ENCODE measurements around the gene LEFTY2.
"Not testable (repeated sequence)": the region's sequence is repeated elsewhere in the genome, so short reads cannot be mapped to it uniquely, and the experiment has no call there.

Gene LEFTY2

DNA sequence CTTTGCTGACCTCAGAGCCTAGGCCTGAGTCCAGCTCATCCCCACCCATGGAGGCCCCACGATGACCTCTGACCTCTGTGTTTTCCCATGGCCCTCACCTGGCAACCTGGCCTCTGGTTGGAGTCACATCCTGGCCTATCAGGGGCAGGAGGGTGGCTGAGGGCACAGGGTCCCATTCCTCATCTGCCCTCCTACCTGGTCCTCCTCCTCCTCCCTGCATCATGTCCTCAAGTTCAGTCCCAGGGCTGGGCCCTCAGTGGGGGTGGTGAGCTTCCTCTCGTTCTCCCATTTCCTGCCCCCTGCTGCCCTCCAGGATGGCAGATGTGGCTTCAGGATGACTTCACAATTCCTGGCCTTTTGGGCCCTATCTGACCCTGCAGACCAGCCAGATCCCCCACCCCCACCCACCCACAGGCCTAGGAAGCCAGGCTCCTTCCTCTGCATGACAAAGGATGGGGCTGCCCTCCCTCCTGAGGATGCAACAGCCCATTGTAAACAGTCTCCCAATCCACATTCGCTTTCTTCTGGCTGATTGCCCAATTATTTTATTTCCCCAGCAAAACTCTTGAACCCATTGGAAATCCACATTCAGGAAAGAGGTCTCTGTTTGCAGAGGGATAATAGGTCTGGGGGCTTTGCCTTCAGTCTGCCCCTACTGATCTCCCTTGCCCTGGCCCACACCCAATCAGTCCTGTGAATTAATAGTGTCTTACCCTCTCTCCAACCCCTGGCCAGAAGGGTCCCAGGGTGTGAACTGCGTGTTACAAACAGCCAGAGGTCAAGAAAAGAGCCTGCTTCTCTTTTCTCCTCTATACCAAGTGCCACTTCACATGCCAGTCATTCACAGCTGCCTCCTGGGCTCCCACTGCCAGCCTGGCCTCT is 41.7 kb downstream of the LEFTY2 start:
- DNase-seq, result no peak

DNA sequence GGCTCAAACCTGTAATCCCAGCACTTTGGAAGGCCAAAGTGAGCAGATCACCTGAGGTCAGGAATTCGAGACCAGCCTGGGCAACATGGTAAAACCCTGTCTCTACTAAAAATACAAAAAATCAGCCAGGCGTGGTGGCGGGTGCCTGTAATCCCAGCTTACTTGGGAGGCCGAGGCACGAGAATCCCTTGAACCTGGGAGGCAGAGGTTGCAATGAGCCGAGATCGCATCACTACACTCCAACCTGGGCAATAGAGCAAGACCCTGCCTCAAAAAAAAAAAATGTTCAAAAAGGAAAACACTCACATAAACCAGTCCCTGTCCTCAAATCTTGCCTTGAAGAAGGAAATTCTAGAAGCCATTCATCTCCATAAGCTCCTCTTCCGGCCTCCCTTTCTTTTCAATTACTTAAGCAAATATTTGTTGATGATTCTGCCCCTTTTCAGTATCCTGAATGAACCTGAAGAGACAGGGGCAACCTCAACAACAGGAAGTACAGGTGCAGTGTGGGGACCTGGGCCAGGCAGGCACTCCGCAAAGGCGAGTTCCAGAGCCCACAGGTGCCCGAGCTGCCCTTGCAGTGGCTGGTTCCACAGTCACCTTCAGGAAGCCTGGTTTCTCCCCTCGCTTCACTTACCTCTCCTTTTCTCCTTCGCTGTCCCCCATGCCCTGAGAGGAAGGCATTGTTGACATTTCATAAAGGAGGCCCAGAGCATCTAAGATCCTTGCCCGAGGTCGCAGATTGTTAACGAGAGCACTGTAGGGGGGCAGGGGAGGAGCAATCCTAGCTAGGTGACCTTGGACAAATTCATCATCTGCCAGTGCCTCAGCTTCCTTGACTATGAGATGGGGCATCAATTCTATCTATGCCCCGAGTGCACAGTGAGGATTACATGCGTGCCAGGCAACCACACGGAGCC is 43.2 kb downstream of the LEFTY2 start:
- DNase-seq, result no peak

DNA sequence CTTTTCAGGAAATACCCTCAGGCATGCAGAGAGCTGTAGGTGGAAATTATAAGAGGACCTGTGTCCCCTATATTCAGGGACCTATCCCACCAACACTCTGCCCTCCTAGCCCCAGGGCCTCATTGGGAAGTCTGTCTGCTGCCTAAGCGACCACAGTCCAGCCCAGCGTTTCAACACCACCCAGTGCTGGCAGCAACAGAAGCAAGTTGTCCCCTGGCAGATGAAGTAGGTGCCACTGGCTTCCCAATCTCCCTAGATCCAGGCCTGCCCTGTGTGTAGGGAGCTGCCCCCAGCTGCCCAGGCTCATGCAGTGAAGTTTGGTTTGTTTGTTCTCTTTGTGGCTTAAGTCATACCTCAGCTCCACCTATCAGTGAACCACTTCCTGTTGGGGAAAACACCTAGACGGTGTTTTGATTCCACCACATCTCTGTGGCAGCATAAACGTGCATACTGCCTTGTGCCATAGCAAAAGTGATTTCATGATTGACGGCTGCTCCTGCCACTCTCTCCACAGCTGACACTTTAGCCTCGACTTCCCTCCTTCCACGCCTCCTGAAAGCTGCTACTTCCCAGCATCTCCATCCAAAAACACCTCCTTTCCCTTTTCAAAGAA is 44.0 kb downstream of the LEFTY2 start:
- DNase-seq, result no peak

DNA sequence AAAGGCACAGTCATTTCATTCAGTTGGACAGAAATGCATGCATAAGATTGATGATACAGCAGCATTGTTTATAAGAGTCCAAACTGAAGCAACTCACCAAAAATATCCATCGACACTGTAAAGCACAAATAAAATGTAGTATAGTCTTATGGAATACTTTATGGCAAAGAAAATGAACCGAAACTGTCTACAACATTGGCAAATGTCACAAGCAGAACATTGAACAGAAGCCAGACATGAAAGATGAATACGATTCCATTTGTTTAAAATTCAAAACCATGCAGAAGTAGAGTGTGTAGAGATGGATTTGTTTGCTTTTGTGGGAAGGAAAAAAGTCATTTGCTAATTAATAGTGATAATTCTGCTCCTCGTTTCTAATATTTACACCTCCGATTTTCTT is 44.5 kb downstream of the LEFTY2 start:
- no peak for DNase-seq

DNA sequence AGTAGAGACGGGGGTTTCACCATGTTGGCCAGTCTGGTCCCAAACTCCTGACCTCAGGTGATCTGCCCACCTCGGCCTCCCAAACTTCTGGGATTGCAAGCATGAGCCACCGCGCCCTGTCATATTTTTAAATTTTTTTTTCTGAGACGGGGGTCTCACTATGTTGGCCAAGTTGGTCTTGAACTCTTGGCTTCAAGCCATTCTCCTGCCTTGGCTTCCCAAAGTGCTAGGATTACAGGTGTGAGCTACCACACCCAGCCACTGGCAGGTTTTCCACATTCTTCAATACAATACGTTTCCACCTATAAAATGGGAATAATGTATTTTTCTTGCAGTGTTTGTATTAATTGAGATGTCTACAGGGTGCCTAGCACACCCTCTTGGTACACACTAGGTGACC is 48.7 kb downstream of the LEFTY2 start:
- no peak for DNase-seq

DNA sequence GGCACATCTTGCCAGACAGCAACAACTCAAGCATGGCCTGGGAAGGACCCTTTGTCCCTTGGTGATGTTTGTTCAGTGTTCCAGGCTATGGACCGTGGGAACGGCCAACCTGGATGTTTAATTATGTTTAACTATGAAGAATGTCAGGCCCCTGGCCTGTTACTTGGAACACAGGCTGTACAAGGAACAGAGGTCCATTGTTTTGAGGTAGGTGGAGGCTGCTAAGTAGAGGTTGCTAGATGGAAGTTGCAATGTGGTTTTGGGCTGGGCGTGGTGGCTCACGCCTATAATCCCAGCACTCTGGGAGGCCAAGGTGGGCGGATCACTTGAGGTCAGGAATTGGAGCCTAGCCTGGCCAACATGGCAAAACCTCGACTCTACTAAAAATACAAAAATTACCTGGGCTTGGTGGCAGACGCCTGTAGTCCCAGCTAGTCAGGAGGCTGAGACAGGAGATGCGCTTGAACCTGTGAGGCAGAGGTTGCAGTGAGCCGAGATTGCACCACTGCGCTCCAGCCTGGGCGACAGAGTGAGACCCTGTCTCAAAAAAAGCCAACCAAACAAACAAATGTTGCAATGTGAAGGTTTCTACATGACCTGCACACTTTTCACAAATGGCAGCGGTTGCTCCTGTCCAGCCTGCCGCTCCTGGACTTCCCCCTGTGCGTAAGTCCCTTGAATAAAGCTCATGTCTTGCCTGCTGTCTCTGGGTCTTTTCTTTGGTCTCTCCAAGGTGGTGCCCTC is 49.6 kb downstream of the LEFTY2 start:
- DNase-seq, result no peak

DNA sequence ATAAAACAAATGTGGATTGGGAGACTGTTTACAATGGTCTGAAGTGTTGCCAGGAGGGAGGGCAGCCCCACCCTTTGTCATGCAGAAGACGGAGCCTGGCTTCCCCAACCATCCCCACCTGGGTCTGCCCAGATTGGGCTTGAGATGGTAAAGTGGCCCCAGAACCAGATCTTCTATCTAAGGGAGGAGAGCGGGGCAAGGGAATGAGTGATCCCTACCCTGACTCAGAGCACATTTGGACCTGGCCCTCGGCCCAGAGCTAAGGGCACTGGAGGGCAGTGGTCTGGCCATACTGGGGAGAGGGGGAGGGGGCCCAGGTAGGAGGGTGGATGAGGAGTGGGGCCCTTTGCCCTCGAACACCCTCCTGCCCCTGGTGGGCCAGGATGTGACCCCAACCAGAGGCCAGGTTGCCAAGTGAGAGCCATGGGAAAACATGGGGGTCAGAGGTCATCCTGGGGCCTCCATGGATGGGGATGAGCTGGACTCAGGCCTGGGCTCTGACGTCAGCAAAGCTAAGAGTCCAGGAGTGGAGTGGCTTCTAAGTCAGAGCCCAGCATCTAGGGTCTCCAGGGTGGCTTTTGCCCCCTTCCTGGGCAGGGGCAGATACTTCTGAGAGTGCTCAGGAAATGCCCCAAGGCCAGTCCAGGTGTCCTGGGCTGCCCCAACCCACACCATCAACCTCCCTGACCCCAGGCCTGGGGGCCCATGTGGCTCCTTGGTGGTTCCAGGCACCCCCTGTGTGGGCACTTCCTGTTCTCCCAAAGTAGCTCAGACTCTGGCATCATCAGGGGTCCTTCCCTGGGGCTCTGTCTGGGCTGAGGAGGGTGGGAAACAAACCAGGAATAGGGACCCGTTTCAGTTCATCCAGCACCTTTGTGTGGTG is 50.4 kb downstream of the LEFTY2 start:
- DNase-seq, result no peak

DNA sequence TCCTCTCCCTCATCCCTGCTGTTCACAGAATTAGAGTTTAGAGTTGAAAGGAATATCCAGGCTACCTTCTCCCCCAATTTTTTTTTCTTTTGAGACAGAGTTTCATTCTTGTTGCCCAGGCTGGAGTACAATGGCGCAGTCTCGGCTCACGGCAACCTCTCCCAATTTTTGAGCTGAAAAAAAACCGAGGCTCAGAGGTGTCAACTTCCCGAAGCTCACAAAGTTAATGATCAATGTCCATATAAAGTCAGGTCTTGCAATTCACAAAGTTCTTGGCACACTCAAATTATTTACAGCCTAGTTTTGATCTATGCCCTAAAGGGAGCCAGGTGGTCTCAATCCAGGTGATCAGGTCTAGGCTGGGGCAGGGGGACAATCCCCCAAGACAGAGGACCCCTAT is 51.3 kb downstream of the LEFTY2 start:
- no peak for DNase-seq

DNA sequence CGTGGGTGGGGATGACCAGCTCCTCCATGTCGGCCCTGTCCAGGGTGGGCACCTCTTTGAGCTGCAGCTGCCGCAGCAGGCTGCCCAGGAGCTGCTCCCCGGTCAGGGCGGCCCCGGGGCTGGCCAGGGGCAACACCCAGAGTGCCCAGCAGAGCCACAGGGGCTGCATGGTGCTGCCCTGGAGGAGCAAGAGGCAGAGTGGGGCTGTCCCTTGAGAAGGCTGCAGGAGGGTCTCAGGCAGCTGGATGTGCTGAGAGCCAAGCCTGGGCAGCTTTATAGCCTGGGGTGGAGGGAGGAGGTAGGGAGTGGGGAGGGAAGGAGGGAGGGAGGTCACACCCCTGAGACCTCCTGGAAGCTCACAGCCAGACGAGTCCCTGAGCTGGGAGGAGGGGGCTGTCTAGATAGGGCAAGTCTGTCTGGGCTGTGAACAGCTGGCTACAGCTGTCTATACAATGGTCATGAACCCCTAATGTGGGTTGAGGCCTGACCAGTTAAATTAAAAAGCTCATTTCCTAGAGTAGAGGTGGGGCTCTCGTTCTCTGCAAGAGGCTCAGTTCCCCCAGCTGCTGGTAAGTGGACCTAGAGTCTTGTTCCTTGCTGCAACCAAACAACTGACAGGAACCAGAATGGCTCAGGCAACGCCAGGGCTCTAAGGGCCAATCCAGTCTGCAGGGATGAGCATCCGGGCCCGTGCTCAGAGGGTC is 52.0 kb downstream of the LEFTY2 start, which contains the start of gene LEFTY1:
LEFTY1 (minus strand) TSS at position 249 of the 704 bp plus-strand sequence; CDS start at position 169, 80 bp downstream.
- no peak for DNase-seq

DNA sequence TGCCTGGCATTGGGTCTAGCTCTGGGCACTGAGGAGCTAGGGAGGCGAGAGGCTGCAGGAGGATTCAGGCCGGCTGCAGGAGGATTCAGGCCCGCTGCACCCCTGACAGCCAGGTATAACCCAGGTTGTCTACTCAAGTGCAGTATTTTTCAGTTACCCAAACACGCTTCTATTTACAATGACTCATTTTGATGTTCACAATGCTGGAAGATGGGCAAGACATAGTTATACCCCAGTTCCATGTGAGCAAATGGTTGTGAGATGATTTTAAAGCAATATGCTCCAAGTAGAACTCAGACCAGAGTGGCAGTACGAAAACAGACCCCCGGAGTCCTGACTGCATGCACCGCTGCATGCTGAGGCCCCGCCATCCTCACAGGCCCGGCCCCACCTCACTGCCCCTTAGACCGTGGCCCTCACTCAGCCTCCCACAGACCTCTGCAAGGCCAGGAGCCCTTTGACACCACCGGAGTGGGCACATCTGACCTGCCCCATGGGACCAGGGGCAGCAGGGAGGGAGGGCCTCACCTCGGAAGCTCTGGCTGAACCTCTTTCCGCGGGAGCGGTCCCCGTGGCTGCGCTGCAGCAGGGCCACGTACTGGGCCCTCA is 52.6 kb downstream of the LEFTY2 start:
- DNase-seq, result no peak

DNA sequence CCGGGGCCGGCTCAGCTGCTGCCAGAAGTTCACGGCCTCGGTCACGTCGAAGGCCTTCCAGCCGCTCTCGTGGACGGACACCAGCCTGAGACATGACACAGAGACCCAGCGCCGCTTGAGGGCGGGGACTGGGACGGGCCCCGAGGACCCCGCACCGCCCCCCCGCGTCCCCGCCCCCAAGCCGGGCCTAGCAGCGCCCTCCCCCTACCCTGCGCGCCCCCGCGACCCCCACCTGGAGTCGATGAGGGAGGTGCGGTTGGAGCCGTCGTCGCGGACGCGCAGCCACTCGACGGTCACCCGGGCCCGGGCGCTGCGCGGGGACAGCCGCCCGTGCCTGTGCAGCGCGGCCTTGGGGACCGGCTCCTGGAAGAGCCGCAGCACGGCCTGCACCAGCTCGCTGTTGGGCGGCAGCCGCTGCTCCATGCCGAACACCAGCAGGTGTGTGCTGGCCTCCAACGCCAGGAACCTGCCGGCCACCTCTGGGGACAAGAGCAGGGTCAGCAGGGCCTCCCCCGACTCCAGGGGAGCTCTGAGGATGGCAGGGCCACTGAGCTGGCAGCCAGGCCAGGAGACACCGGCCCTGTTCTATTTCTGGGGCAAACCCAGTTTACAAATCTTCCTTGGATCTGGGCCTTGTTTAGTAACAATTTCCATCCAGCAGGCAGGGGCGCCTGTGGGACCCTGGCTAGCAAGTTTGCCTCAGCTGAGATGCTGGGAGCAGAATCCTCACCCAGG is 53.3 kb downstream of the LEFTY2 start:
- DNase-seq, result not testable (repeated sequence)

DNA sequence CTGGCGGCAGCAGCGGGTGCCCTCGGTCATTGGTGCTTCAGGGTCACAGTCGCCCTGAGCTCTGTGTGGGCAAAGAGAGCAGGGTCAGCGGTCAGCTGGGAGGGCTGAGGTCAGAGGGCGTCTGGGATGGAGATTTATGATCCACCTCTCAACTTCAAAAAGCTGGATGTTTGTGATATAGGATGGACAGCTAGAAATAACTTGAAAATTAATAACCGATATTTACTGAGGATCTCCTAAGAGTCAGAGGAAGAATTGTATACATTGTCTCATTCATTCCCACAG is 54.0 kb downstream of the LEFTY2 start:
- DNase-seq, result no peak

All from right forelimb (tissue), 1 donor.